Nephron progenitor cell (in vitro differentiated cells): ENCODE data around the gene EMC8.

ENCODE experiments used
- DNase-seq: peaks from one replicate; pipeline ENCODE4 v3.0.0; 2021
- H3K27ac Mint-ChIP-seq: 2 replicates; pipeline ENCODE4 v1.8.0; 2021; ENCODE audit warnings: mild to moderate bottlenecking, moderate library complexity, mixed read lengths
- H3K27me3 Mint-ChIP-seq: 2 replicates; pipeline ENCODE4 v1.8.0; 2021; ENCODE audit warnings: mild to moderate bottlenecking, low read depth, mixed read lengths; ENCODE audit not compliant: poor library complexity
- H3K36me3 Mint-ChIP-seq: 2 replicates; pipeline ENCODE4 v1.8.0; 2021; ENCODE audit warnings: low read depth, mixed read lengths
- H3K4me1 Mint-ChIP-seq: 2 replicates; pipeline ENCODE4 v1.8.0; 2021; ENCODE audit warnings: mixed read lengths
- H3K4me3 Mint-ChIP-seq: 2 replicates; pipeline ENCODE4 v1.8.0; 2021; ENCODE audit warnings: mild to moderate bottlenecking, moderate library complexity, mixed read lengths
- H3K9me3 Mint-ChIP-seq: 2 replicates; pipeline ENCODE4 v1.8.0; 2021; ENCODE audit warnings: mild to moderate bottlenecking, moderate library complexity, mixed read lengths
- CTCF ChIP-seq: fragments of 200-600 bp; sonication (generic); IDR thresholded peaks from 2 replicates; pipeline ENCODE4 v1.5.0; 2021; ENCODE audit warnings: antibody characterized with exemption

The EMC8 gene

GRCh38 chr16:85757341-85757822 lies 42.0 kb downstream of the EMC8 start:
- no peak overlapping the region for H3K27ac Mint-ChIP-seq
- TF ChIP-seq CTCF, result no peak
- DNase-seq, result no peak
- no peaks in the 10 kb centered on the region for H3K9me3 Mint-ChIP-seq
- peaks cover 61% of the 10 kb centered on the region for H3K27me3 Mint-ChIP-seq
- peaks cover 39% of the 10 kb centered on the region for H3K4me1 Mint-ChIP-seq
- H3K36me3 Mint-ChIP-seq, result no peaks in the 10 kb centered on the region
- no peak overlapping the region for H3K4me3 Mint-ChIP-seq

GRCh38 chr16:85755929-85756768 lies 43.2 kb downstream of the EMC8 start:
- no peak overlapping the region for H3K4me3 Mint-ChIP-seq
- H3K27ac Mint-ChIP-seq, result no peak overlapping the region
- H3K27me3 Mint-ChIP-seq, result peaks cover 62% of the 10 kb centered on the region
- no peak for DNase-seq
- no peaks in the 10 kb centered on the region for H3K9me3 Mint-ChIP-seq
- H3K4me1 Mint-ChIP-seq, result peaks cover 39% of the 10 kb centered on the region
- TF ChIP-seq CTCF, result no peak
- H3K36me3 Mint-ChIP-seq, result no peaks in the 10 kb centered on the region

GRCh38 chr16:85754413-85754812 lies 44.9 kb downstream of the EMC8 start:
- Mint-ChIP-seq H3K27me3 (peaks cover 64% of the 10 kb centered on the region), H3K9me3 (no peaks in the 10 kb centered on the region), H3K4me3 (no peak overlapping the region), H3K27ac (no peak overlapping the region), H3K4me1 (peaks cover 42% of the 10 kb centered on the region), H3K36me3 (no peaks in the 10 kb centered on the region)
- no peak for DNase-seq
- TF ChIP-seq CTCF, result no peak

- H3K27ac Mint-ChIP-seq, result no peak overlapping the region
- H3K36me3 Mint-ChIP-seq, result no peaks in the 10 kb centered on the region
- DNase-seq, result no peak
- H3K27me3 Mint-ChIP-seq, result peaks cover 64% of the 10 kb centered on the region
- H3K4me1 Mint-ChIP-seq, result peaks cover 38% of the 10 kb centered on the region
- no peak overlapping the region for H3K4me3 Mint-ChIP-seq
- no peak for TF ChIP-seq CTCF
- H3K9me3 Mint-ChIP-seq, result no peaks in the 10 kb centered on the region
Observed at GRCh38 chr16:85753976-85754375, 45.4 kb downstream of the EMC8 start.

- H3K27ac Mint-ChIP-seq, result no peak overlapping the region
Observed at GRCh38 chr16:85753559-85753958, 45.8 kb downstream of the EMC8 start.

More at GRCh38 chr16:85753559-85753958, 45.8 kb downstream of the EMC8 start:
- no peak for DNase-seq
- no peak for TF ChIP-seq CTCF
- Mint-ChIP-seq H3K36me3 (no peaks in the 10 kb centered on the region), H3K27me3 (peaks cover 66% of the 10 kb centered on the region), H3K9me3 (no peaks in the 10 kb centered on the region), H3K4me3 (no peak overlapping the region), H3K4me1 (peaks cover 34% of the 10 kb centered on the region)
